Activated CD4-positive, alpha-beta T cell treated with anti-CD3 and anti-CD28 coated beads, Interleukin-2, amount 10 ng/mL, durations not matched to agents 24 days and 14 days (primary cell): ENCODE results near the gene PTGER2. TPM values are rescaled to one million over a fixed set of nuclear protein-coding genes. Genes with fewer than 3 reads are reported as not detected.

ENCODE experiments used
- total RNA-seq: library from RNA; stranded (reverse); gene quantifications from 2 replicates; pipeline ENCODE4 v1.2.3, GENCODE V29; 2022

Gene PTGER2
- total RNA-seq, 1 donor from 2014 or later = 66.7 TPM

Other genes starting within 250 kb of the PTGER2 start
- 0.09 TPM in 2 replicates for gene NID2, start 245.3 kb upstream of the PTGER2 start, total RNA-seq
- 0.17 and 0.33 TPM in 2 replicates for gene PTGDR, start 46.6 kb upstream of the PTGER2 start, total RNA-seq
- gene TXNDC16, start 238.2 kb downstream of the PTGER2 start, total RNA-seq = 4.7 and 6.2 TPM in 2 replicates
- 0.07 and 0.24 TPM in 2 replicates for gene GPR137C, start 238.5 kb downstream of the PTGER2 start, total RNA-seq